WERI-Rb-1 (cell line): ENCODE measurements around the gene SLC35B1.

Experiments used
- DNase-seq: peaks from one replicate; pipeline ENCODE4 v3.0.0-alpha.2; 2020
- H3K27ac ChIP-seq: fragments of 250-450 bp; sonication (Bioruptor Pico); 2 replicates; pipeline ENCODE4 v1.5.1; 2020; ENCODE audit warnings: mild to moderate bottlenecking, moderate library complexity
- H3K27me3 ChIP-seq: fragments of 250-450 bp; sonication (Bioruptor Pico); 2 replicates; pipeline ENCODE4 v1.5.1; 2021; ENCODE audit warnings: mild to moderate bottlenecking, low read depth, moderate library complexity; ENCODE audit not compliant: insufficient read depth, severe bottlenecking
- H3K36me3 ChIP-seq: fragments of 250-450 bp; sonication (Bioruptor Pico); 2 replicates; pipeline ENCODE4 v1.5.1; 2020; ENCODE audit warnings: mild to moderate bottlenecking, moderate library complexity
- H3K4me3 ChIP-seq: 2 replicates; pipeline ENCODE4 v1.5.1; 2011; ENCODE audit warnings: low read depth, mild to moderate bottlenecking, control low read depth, low read length
- H3K9me3 ChIP-seq: fragments of 250-450 bp; sonication (Bioruptor Pico); 2 replicates; pipeline ENCODE4 v1.5.1; 2021; ENCODE audit warnings: mild to moderate bottlenecking, moderate library complexity; ENCODE audit not compliant: severe bottlenecking
- CTCF ChIP-seq: IDR thresholded peaks from 2 replicates; pipeline ENCODE4 v1.5.1; 2011; ENCODE audit warnings: low read depth, mild to moderate bottlenecking, control low read depth, inconsistent platforms, low read length

SLC35B1 gene

GRCh38 chr17:49699966-49700575 lies 7.7 kb downstream of the SLC35B1 start:
- TF ChIP-seq CTCF = no peak
- Histone ChIP-seq H3K36me3 (peaks cover 57% of the 10 kb centered on the region), H3K27me3 (no peaks in the 10 kb centered on the region), H3K9me3 (no peaks in the 10 kb centered on the region), H3K4me3 (no peak overlapping the region), H3K27ac (no peak overlapping the region)
- no peak for DNase-seq

- no peak for TF ChIP-seq CTCF
- no peak for DNase-seq
- Histone ChIP-seq H3K27ac (no peak overlapping the region), H3K36me3 (peaks cover 37% of the 10 kb centered on the region), H3K9me3 (no peaks in the 10 kb centered on the region), H3K4me3 (no peak overlapping the region), H3K27me3 (no peaks in the 10 kb centered on the region)
These were observed 9.8 kb downstream of the SLC35B1 start for GRCh38 chr17:49698005-49698404.

- no peaks in the 10 kb centered on the region for H3K27me3 ChIP-seq
- no peak overlapping the region for H3K4me3 ChIP-seq
- H3K9me3 ChIP-seq = no peaks in the 10 kb centered on the region
- no peak for TF ChIP-seq CTCF
- no peak for DNase-seq
- peaks cover 20% of the 10 kb centered on the region for H3K36me3 ChIP-seq
- no peak overlapping the region for H3K27ac ChIP-seq
These were observed 11.5 kb downstream of the SLC35B1 start for GRCh38 chr17:49696233-49696761.

GRCh38 chr17:49695698-49696232 lies 12.0 kb downstream of the SLC35B1 start:
- no peaks in the 10 kb centered on the region for H3K9me3 ChIP-seq
- H3K27ac ChIP-seq = no peak overlapping the region
- DNase-seq = no peak
- H3K36me3 ChIP-seq = peaks cover 14% of the 10 kb centered on the region
- no peaks in the 10 kb centered on the region for H3K27me3 ChIP-seq
- TF ChIP-seq CTCF = no peak
- H3K4me3 ChIP-seq = no peak overlapping the region

GRCh38 chr17:49694847-49695697 lies 12.7 kb downstream of the SLC35B1 start:
- Histone ChIP-seq H3K27me3 (no peaks in the 10 kb centered on the region), H3K9me3 (no peaks in the 10 kb centered on the region), H3K36me3 (peaks cover 7% of the 10 kb centered on the region), H3K4me3 (no peak overlapping the region), H3K27ac (no peak overlapping the region)
- peak; percentile 68 for DNase-seq
- peak; percentile 68 for TF ChIP-seq CTCF
